ENCODE data around the gene SSPN.

SSPN gene

GRCh38 chr12:26172946-26173552 is 22.3 kb upstream of the SSPN start:
- H3K27me3 Mint-ChIP-seq: peaks cover 20% of the 10 kb centered on the region
- no peaks in the 10 kb centered on the region for H3K4me1 Mint-ChIP-seq
- no peak overlapping the region for H3K27ac Mint-ChIP-seq
- H3K4me3 Mint-ChIP-seq: no peak overlapping the region
- H3K9me3 Mint-ChIP-seq: no peaks in the 10 kb centered on the region
- H3K36me3 Mint-ChIP-seq: no peaks in the 10 kb centered on the region

- Mint-ChIP-seq H3K27me3 (peaks cover 13% of the 10 kb centered on the region), H3K4me3 (no peak overlapping the region), H3K27ac (no peak overlapping the region), H3K9me3 (no peaks in the 10 kb centered on the region), H3K4me1 (no peaks in the 10 kb centered on the region), H3K36me3 (no peaks in the 10 kb centered on the region)
These were observed 18.6 kb upstream of the SSPN start for GRCh38 chr12:26176725-26177124.

- no peaks in the 10 kb centered on the region for H3K4me1 Mint-ChIP-seq
- peaks cover 15% of the 10 kb centered on the region for H3K27me3 Mint-ChIP-seq
- H3K27ac Mint-ChIP-seq: no peak overlapping the region
- H3K4me3 Mint-ChIP-seq: no peak overlapping the region
- H3K36me3 Mint-ChIP-seq: no peaks in the 10 kb centered on the region
- H3K9me3 Mint-ChIP-seq: no peaks in the 10 kb centered on the region
These were observed 18.1 kb upstream of the SSPN start for GRCh38 chr12:26177283-26177682.

DNA sequence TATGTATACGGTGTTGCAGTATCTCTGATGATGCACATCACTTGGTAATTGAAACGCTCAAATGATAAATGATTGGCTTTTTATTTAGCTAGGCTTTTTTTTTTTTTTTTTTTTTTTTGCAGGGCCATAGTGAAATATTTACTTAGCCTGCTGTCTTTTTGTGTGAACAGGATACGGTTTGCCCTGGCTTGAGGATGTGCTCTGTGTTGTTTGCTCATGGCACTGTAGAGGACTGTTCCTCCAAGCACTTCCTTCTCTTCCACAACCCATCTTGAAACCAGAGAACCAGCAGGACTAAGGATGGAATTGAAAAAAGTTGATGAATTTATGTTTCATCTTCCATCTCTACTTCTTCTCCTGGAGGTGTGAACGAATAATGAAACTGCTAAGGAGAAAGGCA is 15.5 kb upstream of the SSPN start:
- Mint-ChIP-seq H3K27ac (no peak overlapping the region), H3K36me3 (no peaks in the 10 kb centered on the region), H3K4me1 (no peaks in the 10 kb centered on the region), H3K4me3 (no peak overlapping the region), H3K27me3 (peaks cover 12% of the 10 kb centered on the region), H3K9me3 (no peaks in the 10 kb centered on the region)

GRCh38 chr12:26182377-26182776 is 13.0 kb upstream of the SSPN start:
- Mint-ChIP-seq H3K36me3 (no peaks in the 10 kb centered on the region), H3K27ac (no peak overlapping the region), H3K4me3 (no peak overlapping the region), H3K27me3 (peaks cover 17% of the 10 kb centered on the region), H3K9me3 (no peaks in the 10 kb centered on the region), H3K4me1 (no peaks in the 10 kb centered on the region)

DNA sequence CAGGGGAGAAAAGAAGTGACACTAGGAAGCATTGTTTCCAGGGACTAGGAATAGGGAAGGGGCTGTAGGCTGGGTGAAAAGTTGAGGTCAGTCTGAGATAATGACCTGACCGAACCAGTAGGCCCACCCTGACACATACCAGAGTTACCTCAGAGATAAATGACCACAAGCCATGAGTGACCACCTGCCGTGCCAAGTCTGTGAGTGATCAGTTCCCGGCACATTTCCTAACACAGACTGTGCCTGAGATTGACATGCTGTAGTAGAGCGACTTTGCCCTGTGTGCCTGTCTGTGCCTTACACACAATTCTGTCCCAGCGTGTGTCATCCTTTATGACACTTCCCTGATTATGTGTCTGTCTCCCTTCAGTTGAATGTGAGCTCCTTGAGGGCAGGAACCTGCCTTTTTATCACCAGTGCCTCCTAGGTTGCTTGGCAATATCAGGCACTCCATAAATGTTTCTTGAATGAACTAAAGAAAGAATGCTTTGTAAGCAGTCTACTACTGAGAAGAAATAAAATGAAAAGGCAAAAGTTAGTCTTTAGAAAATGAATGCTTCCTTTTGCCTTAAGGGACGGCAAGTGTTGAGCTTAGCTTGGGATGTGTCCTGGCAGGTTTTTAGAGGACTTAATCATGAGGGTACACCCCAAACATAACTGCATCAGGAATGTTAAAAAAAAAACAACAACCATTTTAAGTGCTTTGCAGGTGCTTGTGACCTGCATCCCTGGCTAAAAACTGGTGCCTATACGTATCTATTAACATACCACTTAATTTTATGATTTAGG is 9.6 kb upstream of the SSPN start:
- Mint-ChIP-seq H3K27me3 (peaks cover 21% of the 10 kb centered on the region), H3K4me3 (no peak overlapping the region), H3K9me3 (no peaks in the 10 kb centered on the region), H3K4me1 (no peaks in the 10 kb centered on the region), H3K27ac (no peak overlapping the region), H3K36me3 (no peaks in the 10 kb centered on the region)

DNA sequence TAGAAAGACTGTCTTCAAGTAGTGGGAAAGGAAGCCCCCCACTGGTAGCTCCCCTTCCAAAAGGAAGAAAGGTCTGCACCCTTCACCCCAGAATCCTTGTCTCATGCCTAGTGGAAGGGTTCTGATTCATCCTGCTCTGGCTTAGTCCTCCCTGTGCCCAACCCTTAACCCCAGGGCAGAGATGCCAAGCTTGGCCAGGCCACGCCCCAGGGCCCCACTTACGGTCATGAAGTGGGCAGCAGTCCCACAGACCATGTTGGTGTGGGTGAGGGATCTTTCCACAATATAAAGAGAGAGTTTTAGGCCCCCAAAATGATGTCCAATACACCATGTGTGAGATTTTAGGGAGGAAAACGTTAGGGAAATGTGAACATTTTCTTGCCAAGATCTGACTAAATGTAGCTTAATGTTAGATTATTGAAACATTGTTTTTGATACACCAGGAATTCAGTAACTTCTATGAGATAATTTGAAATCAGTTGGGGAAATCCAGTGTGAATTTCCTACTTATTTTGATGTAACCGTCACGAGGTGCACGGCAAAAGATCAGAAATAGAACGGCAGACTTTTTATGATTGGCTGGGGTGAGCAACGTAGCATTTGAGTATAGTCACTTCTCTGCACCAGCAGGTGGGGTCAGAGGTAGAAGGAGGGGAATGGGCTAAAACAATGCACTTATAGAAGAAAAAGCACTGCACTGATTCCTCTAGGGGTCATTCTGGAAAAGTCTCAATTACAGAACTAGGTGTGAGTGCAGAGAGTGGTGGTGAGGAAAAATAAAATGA is 8.2 kb upstream of the SSPN start:
- H3K4me1 Mint-ChIP-seq: no peaks in the 10 kb centered on the region
- H3K9me3 Mint-ChIP-seq: no peaks in the 10 kb centered on the region
- H3K4me3 Mint-ChIP-seq: no peak overlapping the region
- no peak overlapping the region for H3K27ac Mint-ChIP-seq
- peaks cover 23% of the 10 kb centered on the region for H3K27me3 Mint-ChIP-seq
- no peaks in the 10 kb centered on the region for H3K36me3 Mint-ChIP-seq

DNA sequence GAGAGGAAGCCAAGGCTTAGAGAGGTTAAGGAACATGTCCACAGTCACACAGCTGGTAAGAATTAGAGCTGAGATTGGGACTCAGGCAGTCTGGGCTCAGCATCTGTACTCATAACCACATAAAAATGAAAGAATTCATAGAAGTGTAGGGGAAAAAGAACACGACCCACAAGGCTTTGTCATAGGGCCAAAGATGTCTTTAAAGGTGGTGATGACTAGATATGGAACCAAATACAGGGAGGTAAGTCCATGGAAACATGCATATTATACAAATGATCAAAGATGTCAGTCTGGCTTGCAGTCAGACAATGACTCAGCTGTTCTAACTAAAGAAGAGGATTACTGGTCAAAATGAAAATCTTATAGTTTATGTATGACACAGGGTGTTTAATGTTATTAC is 7.2 kb upstream of the SSPN start:
- H3K27ac Mint-ChIP-seq: no peak overlapping the region
- H3K4me1 Mint-ChIP-seq: no peaks in the 10 kb centered on the region
- H3K27me3 Mint-ChIP-seq: peaks cover 27% of the 10 kb centered on the region
- no peak overlapping the region for H3K4me3 Mint-ChIP-seq
- no peaks in the 10 kb centered on the region for H3K9me3 Mint-ChIP-seq
- no peaks in the 10 kb centered on the region for H3K36me3 Mint-ChIP-seq

DNA sequence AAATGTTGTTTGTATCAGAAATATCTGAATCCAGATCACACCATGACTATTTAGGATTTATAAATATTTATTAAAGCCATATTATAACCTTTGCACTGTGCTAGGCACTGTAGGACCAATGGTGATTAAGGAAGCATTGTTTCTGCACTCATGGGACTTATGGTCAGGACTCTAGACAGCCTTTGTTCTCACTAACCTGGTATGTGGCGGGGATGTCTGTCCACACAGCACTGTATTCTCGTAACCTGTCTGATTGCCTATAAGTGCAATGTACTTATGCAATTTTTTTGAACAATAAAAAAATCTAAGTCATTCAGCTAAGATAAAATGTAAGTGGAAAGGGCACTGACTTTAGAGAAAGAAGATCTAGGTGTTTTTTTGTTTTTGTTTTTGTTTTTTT is 6.7 kb upstream of the SSPN start:
- H3K27ac Mint-ChIP-seq: no peak overlapping the region
- no peaks in the 10 kb centered on the region for H3K9me3 Mint-ChIP-seq
- no peaks in the 10 kb centered on the region for H3K36me3 Mint-ChIP-seq
- H3K4me1 Mint-ChIP-seq: no peaks in the 10 kb centered on the region
- H3K4me3 Mint-ChIP-seq: no peak overlapping the region
- peaks cover 29% of the 10 kb centered on the region for H3K27me3 Mint-ChIP-seq

- H3K27ac Mint-ChIP-seq: no peak overlapping the region
- H3K27me3 Mint-ChIP-seq: peaks cover 46% of the 10 kb centered on the region
- H3K36me3 Mint-ChIP-seq: no peaks in the 10 kb centered on the region
- peaks cover 4% of the 10 kb centered on the region for H3K4me1 Mint-ChIP-seq
- no peaks in the 10 kb centered on the region for H3K9me3 Mint-ChIP-seq
- H3K4me3 Mint-ChIP-seq: no peak overlapping the region
These were observed 3.2 kb upstream of the SSPN start for GRCh38 chr12:26192142-26192541.

DNA sequence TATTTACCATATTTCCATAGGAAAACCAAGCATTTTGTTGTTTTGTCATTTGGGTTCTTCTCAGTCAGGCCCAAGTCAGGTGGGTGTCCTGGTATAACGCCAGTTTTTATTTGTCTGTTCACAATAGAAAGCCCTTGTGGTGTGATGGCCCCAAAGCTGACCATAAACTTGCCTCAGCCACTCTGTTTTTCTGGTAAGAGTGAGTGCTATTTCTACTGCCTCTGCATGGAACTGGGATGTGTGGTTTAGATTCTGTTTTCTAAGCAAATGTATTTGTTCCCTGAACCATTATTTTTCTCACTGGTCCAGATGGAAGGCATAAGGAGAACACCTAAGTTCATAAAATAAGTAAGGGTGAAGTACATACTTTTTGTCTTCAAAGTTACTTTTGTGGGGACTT is 1.8 kb upstream of the SSPN start:
- H3K36me3 Mint-ChIP-seq: no peaks in the 10 kb centered on the region
- peaks cover 4% of the 10 kb centered on the region for H3K4me1 Mint-ChIP-seq
- no peak overlapping the region for H3K4me3 Mint-ChIP-seq
- H3K9me3 Mint-ChIP-seq: no peaks in the 10 kb centered on the region
- H3K27me3 Mint-ChIP-seq: peaks cover 48% of the 10 kb centered on the region
- H3K27ac Mint-ChIP-seq: no peak overlapping the region

DNA sequence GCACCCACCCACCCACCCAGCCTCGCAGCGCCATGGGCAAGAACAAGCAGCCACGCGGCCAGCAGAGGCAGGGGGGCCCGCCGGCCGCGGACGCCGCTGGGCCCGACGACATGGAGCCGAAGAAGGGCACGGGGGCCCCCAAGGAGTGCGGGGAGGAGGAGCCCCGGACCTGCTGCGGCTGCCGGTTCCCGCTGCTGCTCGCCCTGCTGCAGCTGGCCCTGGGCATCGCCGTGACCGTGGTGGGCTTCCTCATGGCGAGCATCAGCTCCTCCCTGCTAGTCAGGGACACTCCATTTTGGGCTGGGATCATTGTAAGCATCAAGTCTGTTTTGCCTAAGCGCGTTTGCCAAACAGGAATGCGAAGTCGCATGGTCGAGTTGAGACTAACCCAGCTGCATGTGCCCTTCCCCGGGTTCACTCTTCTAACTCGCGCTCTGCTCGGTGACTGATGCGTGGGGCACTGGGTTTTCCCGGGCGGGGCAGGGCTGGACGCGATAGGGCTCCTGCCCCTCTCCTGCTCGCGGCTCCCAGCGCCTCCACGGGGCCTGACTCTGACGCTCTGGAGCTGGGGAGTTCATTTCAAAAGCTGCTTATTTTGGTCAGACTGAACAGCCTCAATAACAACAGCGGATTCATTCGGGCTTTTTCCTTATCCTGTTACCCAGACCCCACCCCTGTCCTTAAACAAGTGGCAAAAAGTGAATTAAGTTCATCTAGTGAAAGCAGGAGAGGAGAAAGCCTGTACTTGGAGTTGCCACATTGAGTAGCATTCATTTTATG is 458 bp downstream of the SSPN start:
- no peak overlapping the region for H3K27ac Mint-ChIP-seq
- H3K27me3 Mint-ChIP-seq: peaks cover 44% of the 10 kb centered on the region
- no peaks in the 10 kb centered on the region for H3K9me3 Mint-ChIP-seq
- peak overlapping the region; percentile 44 for H3K4me3 Mint-ChIP-seq
- H3K4me1 Mint-ChIP-seq: peaks cover 4% of the 10 kb centered on the region
- H3K36me3 Mint-ChIP-seq: no peaks in the 10 kb centered on the region

DNA sequence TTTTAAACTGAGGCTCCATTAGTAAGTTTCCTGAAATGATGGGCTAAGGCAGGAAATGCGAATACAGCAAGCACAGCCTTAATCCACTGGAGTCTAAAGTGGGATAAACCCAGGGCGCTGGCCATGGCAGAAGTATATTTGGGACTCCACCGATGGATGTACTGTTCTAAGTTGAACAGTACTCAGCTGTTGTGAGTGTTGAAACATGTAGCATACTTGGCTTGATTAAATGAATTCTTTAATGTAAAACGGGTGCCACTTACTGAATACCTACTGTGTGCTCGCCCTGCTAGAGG is 996 bp downstream of the SSPN start:
- Mint-ChIP-seq H3K9me3 (no peaks in the 10 kb centered on the region), H3K27me3 (peaks cover 43% of the 10 kb centered on the region), H3K36me3 (no peaks in the 10 kb centered on the region), H3K27ac (no peak overlapping the region), H3K4me3 (no peak overlapping the region), H3K4me1 (peaks cover 4% of the 10 kb centered on the region)

- Mint-ChIP-seq H3K27me3 (peaks cover 38% of the 10 kb centered on the region), H3K4me3 (no peak overlapping the region), H3K36me3 (no peaks in the 10 kb centered on the region), H3K9me3 (no peaks in the 10 kb centered on the region), H3K4me1 (peaks cover 4% of the 10 kb centered on the region), H3K27ac (no peak overlapping the region)
These were observed 2.5 kb downstream of the SSPN start for GRCh38 chr12:26197832-26198231.

- H3K9me3 Mint-ChIP-seq: no peaks in the 10 kb centered on the region
- no peak overlapping the region for H3K27ac Mint-ChIP-seq
- peaks cover 32% of the 10 kb centered on the region for H3K27me3 Mint-ChIP-seq
- no peak overlapping the region for H3K4me3 Mint-ChIP-seq
- H3K36me3 Mint-ChIP-seq: no peaks in the 10 kb centered on the region
- H3K4me1 Mint-ChIP-seq: peaks cover 4% of the 10 kb centered on the region
These were observed 3.4 kb downstream of the SSPN start for GRCh38 chr12:26198742-26199141.

Measured in activated naive CD4-positive, alpha-beta T cell treated with anti-CD3 and anti-CD28 coated beads, Interleukin-2, amount 50 U/mL, for 24 hours (primary cell).